ENCODE data around the gene GRIK4.

Gene GRIK4

DNA sequence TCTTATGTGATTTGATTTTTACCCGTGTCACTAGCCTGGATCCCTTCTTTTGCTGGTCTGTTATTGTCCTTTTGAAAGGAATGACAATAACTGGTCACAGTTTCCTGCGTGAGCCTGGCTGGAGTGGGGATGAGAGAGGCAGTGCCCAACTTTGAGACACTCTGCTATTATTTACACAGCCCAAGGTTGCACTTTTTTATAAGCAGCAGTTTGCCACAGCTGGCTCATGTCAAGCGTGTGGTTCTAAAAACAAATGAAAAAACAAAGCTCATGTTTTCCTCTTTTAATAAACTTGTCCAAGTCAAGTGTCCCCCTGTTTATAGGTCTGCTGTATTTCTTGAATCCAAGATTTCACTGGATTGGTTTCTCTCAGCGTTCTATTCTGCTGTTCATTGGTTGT is 201.3 kb downstream of the GRIK4 start:
- no peak overlapping the region for H3K4me3 ChIP-seq (ENCODE audit: low read depth, low read length)
- DNase-seq (ENCODE audit: low read depth): no peak

DNA sequence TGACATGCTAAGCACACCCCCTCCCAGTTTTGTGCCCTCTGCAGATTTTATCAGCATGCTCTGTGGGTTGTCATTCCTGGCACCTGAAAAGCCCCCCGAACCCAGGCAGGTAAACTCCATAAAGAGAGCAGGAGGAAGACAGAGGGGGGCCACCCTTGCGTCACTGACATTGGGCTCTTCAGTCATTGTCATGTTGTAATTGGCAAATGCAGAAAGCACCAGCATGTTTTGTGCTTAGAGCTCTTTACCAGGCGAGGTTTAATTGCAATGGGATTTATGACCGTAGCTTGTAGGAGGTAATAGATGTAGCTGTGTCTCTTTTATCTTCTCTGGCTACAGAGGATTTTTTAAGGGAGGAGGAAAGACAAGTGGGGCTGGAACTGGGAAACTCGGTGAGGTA is 201.7 kb downstream of the GRIK4 start:
- TF ChIP-seq, protein P1, sequence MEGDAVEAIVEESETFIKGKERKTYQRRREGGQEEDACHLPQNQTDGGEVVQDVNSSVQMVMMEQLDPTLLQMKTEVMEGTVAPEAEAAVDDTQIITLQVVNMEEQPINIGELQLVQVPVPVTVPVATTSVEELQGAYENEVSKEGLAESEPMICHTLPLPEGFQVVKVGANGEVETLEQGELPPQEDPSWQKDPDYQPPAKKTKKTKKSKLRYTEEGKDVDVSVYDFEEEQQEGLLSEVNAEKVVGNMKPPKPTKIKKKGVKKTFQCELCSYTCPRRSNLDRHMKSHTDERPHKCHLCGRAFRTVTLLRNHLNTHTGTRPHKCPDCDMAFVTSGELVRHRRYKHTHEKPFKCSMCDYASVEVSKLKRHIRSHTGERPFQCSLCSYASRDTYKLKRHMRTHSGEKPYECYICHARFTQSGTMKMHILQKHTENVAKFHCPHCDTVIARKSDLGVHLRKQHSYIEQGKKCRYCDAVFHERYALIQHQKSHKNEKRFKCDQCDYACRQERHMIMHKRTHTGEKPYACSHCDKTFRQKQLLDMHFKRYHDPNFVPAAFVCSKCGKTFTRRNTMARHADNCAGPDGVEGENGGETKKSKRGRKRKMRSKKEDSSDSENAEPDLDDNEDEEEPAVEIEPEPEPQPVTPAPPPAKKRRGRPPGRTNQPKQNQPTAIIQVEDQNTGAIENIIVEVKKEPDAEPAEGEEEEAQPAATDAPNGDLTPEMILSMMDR (IDR thresholded peaks at IDR 0.05; ENCODE audit: low read depth, low read length, missing control alignments): no peak
- DNase-seq (ENCODE audit: low read depth): no peak
- no peak overlapping the region for H3K4me3 ChIP-seq (ENCODE audit: low read depth, low read length)

More for the DNA sequence above, 201.3 kb downstream of the GRIK4 start:
- TF ChIP-seq, protein P1 (IDR thresholded peaks at IDR 0.05; ENCODE audit: low read depth, low read length, missing control alignments): no peak

DNA sequence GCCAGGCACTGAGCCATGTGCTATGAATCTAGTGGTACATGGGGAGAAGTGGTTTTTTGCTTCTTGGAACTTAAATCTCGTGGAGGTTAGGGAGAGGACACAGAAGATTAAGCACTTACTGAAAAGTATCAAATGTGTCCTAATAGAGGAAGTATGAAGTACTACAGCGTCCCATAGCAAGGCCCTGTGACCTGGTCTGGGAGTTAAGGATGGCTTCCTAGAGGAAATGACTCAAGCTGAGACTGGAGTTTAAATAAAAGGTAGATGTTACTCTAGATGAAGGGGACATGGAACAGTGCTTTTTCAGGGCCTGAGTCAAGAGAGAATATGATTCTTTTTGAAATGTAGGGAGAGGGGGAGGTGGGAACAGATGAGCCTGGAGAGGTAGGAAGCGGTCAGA is 202.9 kb downstream of the GRIK4 start:
- TF ChIP-seq, protein P1 (IDR thresholded peaks at IDR 0.05; ENCODE audit: low read depth, low read length, missing control alignments): no peak
- no peak for DNase-seq (ENCODE audit: low read depth)
- no peak overlapping the region for H3K4me3 ChIP-seq (ENCODE audit: low read depth, low read length)

DNA sequence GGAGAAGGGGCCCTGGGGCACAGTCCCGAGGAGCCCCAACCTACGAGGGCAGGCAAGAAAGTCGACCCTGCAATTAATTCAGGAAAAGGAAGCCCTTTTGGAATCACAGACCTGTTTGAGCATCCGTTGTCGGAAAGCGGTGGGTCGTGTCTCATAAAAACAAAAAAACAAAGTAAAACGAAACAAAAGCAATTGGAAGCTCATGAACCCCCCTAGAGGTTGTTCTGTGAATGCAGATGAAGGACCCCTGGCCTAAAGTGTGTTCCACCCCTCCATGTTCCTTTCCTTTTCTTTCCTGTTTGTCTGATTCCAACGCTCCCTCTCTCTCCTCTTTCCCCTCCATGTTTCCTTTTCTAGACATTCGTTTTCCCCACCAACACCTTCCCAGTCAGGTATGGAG is 203.7 kb downstream of the GRIK4 start:
- TF ChIP-seq, protein P1 (IDR thresholded peaks at IDR 0.05; ENCODE audit: low read depth, low read length, missing control alignments): peak; percentile 85
- DNase-seq (ENCODE audit: low read depth): no peak
- H3K4me3 ChIP-seq (ENCODE audit: low read depth, low read length): peak overlapping the region; percentile 32

DNA sequence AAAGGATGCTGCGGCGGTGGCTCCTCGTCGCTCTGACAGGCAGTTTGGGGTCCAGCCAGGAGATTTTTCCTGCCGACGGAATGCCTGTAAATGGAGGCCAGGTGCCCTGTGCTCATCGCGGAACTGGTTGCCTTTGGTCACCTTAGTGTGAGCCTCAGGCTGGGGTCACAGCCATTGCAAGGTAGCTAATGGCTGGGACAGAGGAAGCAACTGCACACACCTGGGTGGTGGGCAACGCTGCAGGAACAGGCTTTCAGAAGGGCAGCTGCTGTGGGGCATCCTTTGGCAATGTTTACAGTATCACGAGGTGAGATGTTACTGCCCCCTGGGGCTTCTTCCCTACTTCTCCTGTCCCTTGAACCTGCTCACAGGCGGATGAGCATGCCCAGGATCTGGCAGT is 205.5 kb downstream of the GRIK4 start:
- no peak overlapping the region for H3K4me3 ChIP-seq (ENCODE audit: low read depth, low read length)
- TF ChIP-seq, protein P1 (IDR thresholded peaks at IDR 0.05; ENCODE audit: low read depth, low read length, missing control alignments): no peak
- DNase-seq (ENCODE audit: low read depth): no peak

DNA sequence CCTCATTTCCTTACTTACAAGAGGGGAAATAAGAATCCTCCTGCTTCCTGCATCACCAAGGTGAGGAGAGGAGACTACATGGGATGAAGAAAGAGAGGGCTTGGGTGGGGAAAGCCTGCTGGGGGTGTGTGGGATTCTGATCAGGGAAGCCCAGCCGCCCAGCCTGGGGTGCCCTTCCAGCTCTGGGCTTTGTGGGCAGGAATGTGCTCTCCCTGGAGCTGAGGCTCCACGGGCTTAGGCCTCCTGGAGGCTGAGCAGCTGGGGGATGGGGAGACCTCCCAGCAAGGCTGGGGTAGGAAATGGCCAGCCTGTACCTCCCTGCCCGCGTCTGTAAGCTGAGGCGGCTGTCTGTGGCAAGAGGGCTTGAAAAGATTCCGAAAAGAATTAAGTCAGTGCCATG is 206.1 kb downstream of the GRIK4 start:
- DNase-seq (ENCODE audit: low read depth): no peak

DNA sequence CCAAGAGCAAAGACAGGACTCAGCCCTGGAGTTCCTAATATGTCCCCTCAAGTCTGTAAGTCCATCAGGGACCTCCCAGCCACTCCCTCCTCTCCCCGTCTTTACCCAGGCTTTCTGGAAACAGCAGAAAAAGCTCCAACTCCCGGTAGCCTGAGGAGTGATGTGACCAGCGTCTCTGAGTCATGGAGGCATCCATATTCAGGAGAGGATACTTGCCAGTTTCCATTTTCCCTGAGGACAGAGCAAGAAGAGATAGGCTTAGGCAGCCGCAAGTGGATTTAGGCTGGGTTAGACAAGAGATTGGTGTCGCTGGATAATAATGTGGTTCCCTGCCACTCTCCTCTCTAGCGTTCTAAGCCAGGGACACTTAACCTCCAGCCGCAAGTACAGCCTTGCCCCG is 206.6 kb downstream of the GRIK4 start:
- TF ChIP-seq, protein P1 (IDR thresholded peaks at IDR 0.05; ENCODE audit: low read depth, low read length, missing control alignments): no peak
- DNase-seq (ENCODE audit: low read depth): no peak
- H3K4me3 ChIP-seq (ENCODE audit: low read depth, low read length): no peak overlapping the region

More for the DNA sequence above, 206.1 kb downstream of the GRIK4 start:
- TF ChIP-seq, protein P1 (IDR thresholded peaks at IDR 0.05; ENCODE audit: low read depth, low read length, missing control alignments): no peak
- H3K4me3 ChIP-seq (ENCODE audit: low read depth, low read length): no peak overlapping the region
